Measurements from ENCODE around the gene SBNO2.
"Not testable (repeated sequence)": the region's sequence is repeated elsewhere in the genome, so short reads cannot be mapped to it uniquely, and the experiment has no call there.

Gene SBNO2

DNA sequence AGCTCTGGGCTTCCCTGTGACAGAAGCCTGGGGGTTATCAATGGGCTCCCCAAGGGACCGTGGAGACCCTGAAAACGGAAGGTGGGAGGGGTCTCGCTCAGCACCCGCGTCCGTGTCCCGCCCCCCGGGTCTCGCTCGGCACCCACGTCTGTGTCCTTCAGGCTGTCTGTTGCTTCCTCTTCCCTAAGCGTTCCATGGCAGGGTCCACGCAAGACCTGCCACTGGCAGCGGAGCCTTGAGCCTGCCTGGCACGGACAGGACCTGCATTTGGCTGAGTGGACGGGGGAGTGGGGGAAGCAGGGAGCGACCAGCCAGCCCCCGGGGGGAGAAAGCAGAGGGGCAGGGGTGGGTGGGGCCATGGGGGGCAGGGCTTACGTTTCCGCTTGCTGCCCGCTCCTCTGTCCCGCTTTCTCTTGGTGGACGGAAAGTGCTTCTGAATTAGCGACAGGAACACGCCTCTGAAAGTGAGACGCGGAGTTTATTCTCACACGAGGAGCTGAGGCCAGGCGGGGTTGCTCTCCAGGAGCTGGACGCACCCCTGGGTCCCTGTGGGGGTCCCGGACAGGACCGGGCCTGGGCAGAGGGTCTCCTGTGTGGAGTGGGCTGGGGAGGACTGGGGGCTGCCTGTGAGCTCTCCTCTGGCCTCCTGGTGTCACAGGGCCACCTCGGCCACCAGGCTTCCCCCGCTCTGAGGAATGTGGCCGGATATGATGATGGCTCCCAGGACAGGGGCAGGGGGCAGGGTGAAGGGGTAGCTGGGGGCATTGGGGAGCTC is 58.2 kb downstream of the SBNO2 start:
- DNase-seq: no peak

DNA sequence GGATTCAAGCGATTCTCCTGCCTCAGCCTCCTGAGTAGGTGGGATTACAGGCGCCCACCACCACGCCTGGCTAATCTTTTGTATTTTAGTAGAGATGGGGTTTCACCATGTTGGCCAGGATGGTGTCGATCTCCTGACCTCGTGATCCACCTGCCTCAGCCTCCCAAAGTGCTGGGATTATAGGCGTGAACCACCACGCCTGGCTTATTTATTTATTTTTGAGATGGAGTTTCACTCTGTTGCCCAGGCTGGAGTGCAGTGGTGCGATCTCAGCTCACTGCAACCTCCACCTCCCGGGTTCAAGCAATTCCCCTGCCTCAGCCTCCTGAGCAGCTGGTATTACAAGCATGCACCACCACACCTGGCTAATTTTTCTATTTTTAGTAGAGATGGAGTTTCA is 59.3 kb downstream of the SBNO2 start:
- not testable (repeated sequence) for DNase-seq

DNA sequence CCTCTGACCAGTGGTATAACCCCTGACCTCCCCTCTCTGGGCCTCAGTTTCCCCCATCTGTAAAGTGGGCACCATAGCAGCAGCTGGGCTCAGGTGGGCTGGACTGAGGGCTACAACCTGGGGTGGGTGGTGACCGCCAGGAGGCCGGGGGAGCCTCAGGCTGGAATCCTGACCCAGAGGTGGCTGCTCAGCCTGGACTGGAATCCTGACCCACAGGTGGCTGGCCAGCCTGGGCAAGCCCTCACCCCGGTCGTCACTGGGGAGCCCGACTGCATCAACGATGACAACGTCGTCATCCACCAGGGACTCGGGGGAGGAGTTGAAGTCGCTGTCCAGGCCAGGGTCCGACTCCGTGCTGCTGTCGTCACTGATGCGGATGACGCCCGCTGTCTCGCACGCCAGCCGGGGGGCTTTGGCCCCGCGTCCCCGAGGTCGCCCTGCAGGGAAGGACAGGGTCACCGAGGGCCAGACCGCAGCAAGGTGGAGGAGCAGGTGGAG is 60.0 kb downstream of the SBNO2 start:
- no peak for DNase-seq

DNA sequence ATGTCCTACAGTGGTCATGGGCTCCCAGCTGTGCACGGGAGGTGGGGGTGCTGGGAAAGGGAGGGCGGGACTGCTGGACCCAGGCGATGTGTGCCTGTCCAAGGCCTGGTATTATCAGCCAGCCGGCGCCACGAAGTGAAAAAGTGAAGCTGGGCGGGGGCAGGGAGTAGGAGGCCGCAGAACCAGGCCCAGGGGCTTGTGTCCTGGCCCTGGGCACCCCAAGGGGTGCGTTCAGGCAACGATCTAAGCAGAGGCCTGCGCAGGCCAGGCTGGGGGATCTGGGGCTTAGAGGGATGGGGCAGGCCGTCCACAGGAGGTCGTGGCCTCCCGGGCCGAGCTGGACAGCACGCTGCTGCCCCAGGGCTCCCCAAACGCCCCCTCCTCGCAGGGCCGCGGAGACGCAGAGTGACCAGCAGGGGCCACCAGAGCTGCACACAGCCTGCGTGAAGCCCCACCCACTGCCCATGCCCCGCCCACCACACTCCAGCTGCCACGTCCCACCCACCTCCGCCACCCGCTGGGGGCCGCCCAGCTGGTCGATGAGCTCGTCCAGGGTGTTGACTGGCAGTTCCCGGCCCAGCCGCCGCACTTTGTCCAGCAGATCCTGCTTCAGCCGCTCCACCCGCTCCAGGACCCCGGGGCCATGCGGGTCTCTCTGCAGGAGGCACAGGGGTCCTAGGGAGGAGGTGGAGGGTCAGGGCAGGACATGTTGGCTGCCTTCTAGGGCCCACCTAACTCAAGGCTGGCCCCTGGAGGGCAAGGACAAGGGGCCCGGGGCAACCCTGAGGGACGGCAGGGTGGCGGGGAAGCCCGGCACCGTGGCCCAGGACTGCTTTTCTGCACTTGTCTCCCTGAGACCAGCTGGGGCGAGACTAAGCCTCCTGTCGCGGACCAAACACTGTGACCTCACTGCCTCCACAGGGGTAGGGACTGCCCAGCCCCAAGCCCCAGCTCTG is 60.8 kb downstream of the SBNO2 start:
- peak; percentile 71 to 84 (median 78) for DNase-seq

DNA sequence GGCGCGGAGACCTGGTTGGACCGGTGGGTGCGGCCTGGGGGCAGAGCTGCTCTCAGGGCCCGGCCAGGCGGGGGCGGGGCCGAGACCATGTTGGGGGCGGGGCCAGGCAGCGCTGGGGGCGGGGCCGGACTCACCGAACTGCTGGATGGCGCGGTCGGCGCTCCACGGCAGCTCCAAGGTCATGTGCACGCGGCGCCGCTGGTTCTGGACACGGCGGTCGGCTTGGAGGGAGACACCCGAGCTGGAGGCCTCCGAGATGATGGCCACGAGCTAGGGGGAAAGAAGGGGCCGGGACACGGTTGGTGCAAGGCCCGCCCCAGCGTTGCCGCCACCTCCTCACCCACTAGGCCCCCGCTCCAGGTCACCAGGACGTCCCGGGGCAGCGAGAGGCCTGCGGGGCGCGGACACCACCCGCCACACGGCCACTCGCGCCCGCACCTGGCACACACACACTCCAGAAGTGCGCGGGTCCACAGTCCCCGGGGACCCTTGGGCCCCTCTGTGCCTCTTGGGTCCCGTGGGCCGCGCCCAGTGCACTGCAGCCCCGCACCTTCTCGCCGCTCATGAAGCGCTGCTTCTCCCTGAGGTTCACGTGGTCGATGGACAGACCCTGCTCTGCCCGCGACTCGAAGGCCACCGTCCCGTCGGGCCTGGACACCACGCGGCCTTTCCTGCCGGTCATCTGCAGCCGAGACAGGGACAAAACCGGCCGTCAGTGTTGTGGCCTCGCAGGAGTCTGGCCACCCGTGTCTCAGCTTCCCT is 61.6 kb downstream of the SBNO2 start:
- DNase-seq: no peak

DNA sequence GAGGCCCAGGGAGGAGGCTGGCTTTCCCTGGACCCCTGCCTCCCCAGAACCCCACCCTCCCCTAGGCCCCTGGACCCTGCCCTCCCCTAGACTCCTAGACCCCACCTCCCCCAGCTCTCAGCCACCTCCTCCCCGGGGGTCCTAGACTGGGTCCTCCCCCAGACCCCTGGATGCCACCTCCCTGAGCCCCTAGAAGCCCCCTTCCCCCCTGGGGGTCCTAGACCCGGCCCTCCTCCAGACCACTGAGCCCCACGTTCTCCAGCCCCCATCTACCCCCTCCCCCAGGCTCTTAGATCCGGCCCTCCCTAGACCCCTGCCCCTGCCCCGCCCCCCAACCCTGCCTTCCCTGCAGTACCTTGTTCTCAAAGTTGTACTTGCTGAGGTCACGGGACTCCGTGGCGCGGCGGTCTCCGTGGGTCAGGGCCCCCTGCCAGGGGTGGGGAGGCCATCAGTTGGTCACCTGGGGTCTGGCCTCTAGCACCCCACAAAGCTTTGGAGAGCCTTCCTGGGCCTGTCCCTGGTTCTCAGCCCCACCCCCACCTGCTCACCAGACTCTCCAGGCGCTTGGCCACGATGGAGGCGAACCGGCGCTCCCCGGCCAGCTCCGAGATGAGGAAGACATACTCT is 62.3 kb downstream of the SBNO2 start:
- DNase-seq: no peak

DNA sequence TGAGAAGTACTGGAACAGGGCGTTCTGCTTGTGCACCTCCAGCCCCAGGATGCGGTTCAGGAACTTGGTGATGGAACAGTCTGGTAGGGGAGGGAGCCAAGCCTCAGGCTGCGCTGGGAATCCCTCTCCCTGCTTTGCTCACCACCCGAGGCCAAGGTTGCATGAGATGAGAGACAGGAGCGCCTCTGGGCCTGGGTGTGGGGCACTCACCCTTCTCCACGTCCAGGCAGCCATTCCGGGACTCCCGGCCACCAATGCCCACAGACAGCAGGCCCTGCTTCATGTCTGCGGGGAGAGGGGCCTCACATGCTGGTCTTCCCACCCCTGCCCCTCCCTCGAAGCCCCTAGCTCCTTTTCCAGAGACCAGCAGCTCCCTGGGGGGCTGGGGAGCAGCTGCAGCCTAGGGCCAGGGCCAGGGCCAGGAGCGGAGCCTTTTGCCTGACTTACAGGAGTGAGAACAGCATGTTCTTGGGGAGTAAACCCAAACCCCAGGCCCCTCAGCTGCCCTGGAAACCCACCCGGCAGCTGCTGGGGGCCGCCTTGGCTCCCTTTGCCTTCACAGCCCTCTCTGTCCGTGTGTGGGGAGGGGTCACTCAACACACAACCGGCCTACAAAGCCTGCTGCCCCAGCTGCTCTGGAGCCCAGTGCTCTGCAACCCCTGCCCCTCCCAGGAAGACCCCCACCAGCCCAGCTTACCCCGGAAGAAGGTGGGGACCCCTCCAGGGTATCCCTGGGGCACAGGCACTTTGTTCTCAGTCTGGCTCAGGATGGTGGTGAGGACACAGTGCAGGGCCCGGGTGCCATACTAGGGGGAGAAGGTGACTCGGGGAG is 63.0 kb downstream of the SBNO2 start:
- DNase-seq: no peak

DNA sequence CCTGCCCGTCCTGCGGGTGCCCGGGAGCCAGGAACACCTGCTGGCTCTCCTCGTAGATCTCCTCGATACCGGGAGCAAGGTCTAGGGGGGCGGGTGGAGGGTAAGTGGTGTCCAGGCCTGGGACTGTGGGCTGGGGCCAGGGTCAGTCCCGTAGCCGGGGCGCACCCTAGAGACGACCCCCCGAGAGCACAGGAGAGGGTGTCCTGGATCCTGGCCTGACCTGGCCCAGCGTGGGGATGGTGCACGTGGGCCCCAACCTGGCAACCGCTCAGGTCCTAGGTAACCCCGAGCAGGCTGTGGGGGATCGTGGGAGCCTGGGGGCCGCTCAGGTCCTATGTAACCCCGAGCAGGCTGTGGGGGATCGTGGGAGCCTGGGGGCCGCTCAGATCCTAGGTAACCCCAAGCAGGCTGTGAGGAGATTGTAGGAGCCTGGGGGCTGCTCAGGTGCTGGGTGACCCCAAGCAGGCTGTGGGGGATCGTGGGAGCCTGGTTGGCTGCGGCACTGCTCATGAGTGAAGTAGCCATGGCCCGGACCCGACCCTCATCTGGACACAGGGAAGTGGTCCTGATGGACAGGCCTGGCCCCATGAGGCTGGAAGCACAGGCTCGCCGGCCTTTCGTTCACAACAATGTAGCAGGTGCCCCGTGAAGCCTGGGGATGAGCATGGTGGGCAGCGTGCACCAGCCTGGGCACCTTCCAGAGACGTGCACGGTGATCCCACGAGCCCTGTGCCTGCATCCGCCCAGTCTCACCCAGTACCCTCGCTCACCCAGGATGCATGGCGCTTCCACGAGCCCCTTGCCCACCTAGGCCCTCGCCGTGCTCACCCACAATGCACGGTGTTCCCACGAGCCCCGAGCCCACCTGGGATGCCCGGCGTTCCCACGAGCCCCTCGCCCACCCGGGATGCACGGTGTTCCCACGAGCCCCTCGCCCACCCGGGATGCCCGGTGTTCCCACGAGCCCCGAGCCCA is 64.1 kb downstream of the SBNO2 start:
- DNase-seq: no peak

DNA sequence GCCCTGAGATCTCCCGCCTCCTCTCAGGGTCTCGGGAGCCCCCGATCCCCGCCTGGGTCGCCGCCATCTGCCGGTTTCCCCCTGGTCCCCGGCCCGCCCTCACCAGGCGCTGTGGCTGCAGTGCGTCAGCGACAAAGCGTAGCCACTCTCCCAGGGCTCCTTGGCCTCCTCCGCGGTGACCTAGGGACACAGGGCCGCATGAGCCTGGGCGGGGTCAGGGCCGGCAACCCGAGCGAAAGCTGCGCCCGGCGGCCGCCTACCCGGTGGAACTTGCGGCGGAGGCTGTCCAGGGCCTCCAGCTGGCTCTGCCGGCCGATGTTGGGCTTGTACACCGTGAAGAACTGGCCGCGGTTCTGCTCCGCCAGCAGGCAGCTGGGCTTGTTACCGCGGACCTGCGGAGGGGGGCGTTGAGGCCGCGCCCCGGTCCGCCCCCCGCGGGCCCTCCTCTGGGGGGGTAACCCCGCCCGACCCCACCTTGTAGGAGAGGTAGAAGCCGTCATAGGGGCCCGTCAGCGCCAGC is 65.0 kb downstream of the SBNO2 start:
- DNase-seq: no peak

DNA sequence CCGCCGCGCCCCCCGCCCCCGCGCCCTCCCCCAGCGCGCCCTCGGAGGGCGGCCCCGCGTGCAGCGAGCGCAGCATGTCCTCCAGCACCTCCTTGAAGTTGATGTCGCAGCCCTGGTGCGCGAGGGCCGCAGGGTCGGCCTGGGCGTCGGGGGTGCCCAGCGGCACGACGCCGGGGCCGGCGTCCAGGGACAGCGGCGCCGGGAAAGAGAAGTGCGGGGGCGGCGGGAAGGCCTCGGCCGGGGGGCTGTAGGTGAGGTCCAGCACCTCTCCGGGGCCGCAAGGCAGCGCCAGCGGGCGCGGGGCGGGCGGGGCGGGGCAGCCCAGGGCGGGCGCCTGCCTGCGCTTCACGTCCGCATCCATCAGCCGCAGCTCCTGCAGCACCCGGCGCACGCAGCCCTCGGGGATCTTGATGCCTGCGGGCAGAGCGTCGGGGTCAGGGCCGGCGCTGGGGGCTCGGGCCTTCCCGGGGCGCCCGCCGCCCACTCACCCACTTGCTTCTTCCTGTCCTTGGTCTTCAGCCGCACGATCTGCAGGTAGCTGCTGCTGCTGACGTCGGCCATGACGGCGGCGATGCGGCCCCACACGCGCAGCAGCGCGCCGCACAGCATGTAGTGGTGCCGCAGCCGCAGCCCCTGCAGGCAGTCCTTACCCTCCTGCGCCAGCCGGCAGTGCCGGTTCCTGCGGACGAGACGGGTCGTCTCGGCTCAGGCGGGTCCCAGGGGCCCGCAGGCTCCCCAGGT is 65.6 kb downstream of the SBNO2 start:
- DNase-seq: no peak

DNA sequence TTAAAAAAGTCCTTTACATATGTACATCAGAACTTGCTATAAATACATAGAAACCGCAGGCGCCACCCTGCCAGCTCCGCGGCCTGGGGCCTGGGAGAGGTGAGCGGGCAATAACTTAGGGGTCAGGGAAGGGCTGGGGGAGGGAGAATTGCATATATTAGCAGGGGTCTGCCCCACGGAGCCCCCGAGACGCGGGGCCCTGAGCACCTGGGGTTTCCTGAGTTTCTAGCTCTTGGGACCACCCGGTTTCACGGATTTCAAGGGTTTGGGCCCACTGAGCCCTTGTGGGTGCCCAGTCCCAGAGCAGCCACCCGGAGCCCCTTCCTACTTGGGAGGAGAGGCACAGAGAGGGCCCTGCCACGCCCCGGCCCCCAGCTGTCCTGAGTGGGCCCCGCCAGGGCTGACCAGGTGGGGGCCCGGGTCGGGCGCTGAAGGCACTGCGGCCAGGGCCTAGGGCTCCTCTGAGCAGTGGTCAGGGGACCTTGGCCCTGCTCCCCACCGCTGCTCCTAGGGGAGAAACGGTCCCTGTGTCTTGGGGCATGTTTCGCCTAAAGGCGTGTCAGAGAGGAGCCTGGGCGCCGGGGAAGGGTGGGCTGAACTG is 66.3 kb downstream of the SBNO2 start:
- no peak for DNase-seq

DNA sequence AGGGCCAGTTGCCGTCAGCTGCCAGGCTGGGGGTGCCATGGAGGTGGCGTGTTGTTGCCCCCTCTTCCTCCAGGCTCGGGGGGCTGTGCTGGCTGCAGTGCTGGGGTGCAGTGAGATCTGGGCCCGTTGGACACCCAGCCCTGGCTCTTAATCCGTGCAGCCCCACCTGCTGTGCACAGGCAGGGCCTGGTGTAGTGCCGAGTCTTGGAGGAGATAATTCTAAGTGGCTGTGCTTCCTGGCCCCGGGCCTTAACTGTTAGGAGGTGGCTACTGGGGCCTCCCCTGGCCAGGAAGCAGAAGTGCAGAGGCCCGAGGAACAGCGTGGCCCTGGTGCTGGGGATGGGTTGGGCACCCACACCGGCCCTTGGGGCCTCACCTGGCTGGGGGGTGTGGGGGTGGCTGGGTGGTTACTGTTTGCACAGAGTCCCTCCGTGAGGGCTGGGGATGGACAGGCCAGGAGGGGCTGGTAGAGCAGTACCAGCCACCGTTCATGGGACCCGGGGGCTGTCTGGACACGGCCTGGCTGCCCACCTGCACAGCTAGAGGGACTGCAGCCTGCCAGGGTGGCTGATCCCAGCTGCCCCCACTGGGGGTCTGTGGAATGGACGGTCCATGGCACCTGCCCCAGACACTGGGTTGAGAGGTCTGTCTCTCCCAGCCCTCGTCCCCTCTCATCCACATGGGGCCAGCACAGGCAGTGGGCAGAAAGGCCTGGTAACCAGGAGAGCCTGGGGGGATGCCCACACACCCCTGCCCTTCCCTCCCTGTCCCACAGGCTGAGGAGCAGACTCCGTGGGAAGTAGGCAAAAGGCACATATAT is 67.0 kb downstream of the SBNO2 start:
- no peak for DNase-seq

DNA sequence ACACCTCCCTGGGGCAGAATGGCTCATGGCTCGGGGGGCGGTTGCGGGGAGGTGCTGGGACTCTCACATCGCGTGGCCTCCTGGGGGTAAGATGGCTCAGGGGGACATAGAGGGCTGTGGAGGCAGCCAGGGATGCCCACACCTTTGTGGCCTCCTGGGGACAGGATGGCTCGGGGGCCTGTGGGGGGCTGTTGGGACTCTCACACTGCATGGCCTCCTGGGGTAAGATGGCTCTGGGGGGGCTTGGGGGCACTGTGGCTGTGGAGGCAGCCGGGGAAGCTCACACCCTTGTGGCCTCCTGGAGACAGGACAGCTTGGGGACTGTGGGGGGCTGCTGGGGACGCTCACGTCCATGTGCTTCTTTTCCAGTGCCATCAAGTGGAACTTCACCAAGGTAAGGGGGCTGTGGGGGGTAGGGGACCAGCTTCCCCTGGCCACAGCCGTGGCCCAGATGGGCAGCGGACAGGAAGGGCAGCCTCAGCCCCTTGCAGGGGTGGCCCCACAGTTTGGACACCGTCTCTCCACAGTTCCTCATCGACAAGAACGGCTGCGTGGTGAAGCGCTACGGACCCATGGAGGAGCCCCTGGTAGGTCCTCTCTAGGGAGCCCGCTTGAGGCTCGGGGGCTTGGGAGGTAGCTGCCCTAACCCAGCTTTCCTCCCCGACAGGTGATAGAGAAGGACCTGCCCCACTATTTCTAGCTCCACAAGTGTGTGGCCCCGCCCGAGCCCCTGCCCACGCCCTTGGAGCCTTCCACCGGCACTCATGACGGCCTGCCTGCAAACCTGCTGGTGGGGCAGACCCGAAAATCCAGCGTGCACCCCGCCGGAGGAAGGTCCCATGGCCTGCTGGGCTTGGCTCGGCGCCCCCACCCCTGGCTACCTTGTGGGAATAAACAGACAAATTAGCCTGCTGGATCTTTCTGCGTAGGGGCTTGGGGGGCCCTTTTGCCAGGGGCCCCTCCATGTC is 67.9 kb downstream of the SBNO2 start:
- DNase-seq: no peak

DNA sequence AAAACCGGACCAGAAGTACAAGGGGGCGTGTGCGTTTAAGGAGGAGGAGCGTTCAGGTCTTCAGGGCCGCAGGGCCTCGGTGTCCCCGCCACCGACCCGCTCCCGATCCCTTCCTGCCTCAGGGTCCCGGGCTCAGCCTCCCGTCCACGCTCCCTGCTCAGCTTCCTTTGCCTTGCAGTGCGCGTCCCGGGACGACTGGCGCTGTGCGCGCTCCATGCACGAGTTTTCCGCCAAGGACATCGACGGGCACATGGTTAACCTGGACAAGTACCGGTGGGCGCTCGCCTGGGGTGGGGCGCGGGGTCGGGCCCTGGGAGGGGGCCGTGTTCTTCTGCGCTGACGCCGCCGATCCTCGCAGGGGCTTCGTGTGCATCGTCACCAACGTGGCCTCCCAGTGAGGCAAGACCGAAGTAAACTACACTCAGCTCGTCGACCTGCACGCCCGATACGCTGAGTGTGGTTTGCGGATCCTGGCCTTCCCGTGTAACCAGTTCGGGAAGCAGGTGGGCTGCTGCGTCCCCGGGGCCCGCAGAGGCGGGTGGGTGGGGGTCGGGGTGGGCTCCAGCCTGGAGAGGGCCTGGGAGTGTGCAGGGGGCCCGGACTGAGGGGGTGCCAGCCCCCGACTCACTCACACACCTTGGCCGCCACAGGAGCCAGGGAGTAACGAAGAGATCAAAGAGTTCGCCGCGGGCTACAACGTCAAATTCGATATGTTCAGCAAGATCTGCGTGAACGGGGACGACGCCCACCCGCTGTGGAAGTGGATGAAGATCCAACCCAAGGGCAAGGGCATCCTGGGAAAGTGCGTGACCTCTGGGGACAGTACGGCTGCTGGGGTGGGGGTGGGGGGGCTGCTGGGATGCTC is 68.8 kb downstream of the SBNO2 start:
- no peak for DNase-seq

DNA sequence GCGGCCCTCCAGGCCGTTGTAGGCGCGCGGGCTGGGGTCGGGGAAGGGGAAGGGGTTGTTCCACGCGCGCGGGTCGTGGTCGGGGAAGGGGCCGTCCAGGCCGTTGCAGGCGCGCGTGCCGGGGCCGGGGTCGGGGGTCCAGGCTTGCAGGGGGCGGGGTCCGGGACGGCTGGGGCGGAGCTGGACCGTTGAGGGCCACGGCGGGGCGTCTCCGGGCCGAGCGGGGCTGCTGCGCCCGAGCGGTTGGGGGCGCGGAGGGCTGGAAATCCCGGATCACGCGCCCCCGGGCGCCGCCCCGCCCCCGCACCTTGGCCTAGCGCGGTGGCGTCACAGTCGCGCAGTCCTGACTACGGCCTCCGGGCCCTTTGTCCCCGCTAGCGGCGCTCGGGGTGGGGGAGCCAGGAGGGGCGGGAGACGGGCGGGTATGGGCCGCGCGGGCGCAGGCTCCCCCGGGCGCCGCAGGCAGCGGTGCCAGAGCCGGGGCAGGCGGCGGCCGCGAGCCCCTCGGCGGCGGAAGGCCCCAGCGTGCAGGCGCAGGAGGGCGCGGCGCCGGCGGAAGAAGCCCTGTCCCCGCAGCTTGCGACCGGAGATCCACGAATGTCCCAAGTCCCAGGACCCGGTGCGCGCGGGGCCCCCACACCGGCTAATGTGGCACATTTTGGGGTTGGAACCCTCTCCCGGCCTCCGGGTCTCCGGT is 69.6 kb downstream of the SBNO2 start:
- peak; percentile 58 to 79 (median 68) for DNase-seq
